HepG2 (cell line): ENCODE results near the gene SIK1. TPM values are rescaled to one million over a fixed set of nuclear protein-coding genes. Genes with fewer than 3 reads are reported as not detected.
"Not testable (repeated sequence)": the region's sequence is repeated elsewhere in the genome, so short reads cannot be mapped to it uniquely, and the experiment has no call there.

Source experiments
- ATAC-seq: fragments of 200-7000 bp; cut with Tn5 transposase; 3 replicates; pipeline ENCODE4 v1.9.1; 2020; ENCODE audit warnings: mild to moderate bottlenecking, moderate library complexity
- Bru-seq: library from RNA; stranded (reverse); fragments of 400-500 nt; gene quantifications from one replicate; lab custom pipeline; 2021; lab: Mats Ljungman, UMichigan
- BruChase-seq, 2 experiments: library from RNA; stranded (reverse); fragments of 400-500 nt; gene quantifications; one replicate each; lab custom pipeline; 2021; lab: Mats Ljungman, UMichigan
- BruUV-seq: library from RNA; stranded (reverse); fragments of 400-500 nt; replicated peaks from 2 replicates; lab custom pipeline; 2021; lab: Mats Ljungman, UMichigan
- CTCF ChIA-PET: fragments of 300-600 bp; formaldehyde crosslinking; extraction: SDS; loops from one replicate; lab custom pipeline; 2021; ENCODE audit warnings: low total read pairs, inconsistent platforms, low intra/inter-chr PET ratio; lab: Yijun Ruan, JAX
- POLR2A ChIA-PET: fragments of 350-600 bp; sonication (Branson Sonifier 250); formaldehyde crosslinking; loops from one replicate; lab custom pipeline; 2020; ENCODE audit warnings: antibody characterized with exemption, inconsistent platforms; lab: Yijun Ruan, JAX
- DNase-seq: peaks from one replicate; pipeline ENCODE4 v3.0.0-alpha.2; 2015; ENCODE audit warnings: low spot score
- FAIRE-seq: peaks from 3 replicates; lab custom pipeline; 2011; peaks lifted over from hg19 to GRCh38; lab: Jason Lieb, UNC
- H2AFZ ChIP-seq: one replicate; pipeline ENCODE4 v1.6.1; 2011; ENCODE audit warnings: low read length, inconsistent platforms
- H3K27ac ChIP-seq: fragments of 300-600 bp; 3 replicates; pipeline ENCODE4 v1.8.0; 2011; ENCODE audit warnings: mixed run types, mild to moderate bottlenecking, mixed read lengths, low read length, inconsistent platforms; ENCODE audit not compliant: insufficient read depth; ENCODE audit errors: extremely low read length
- H3K27me3 ChIP-seq, 2 experiments: fragments of 200-600 bp in 1 of 2; 2 replicates in 1 of 2; 3 replicates in 1 of 2; pipeline versions ENCODE4 v1.6.0 to v1.8.0; 2011; ENCODE audit warnings: low read length in 2 of 2, mild to moderate bottlenecking in 2 of 2, moderate library complexity in 2 of 2, inconsistent platforms in 1 of 2; ENCODE audit not compliant: insufficient read depth in 2 of 2, control insufficient read depth in 1 of 2
- H3K36me3 ChIP-seq, 2 experiments: fragments of 200-600 bp in 1 of 2; replicated peaks in 1 of 2; 2 replicates in 1 of 2; 3 replicates in 1 of 2; pipeline versions ENCODE4 v1.5.1 to v1.8.0; 2011; ENCODE audit warnings: low read length in 2 of 2, inconsistent platforms in 1 of 2; ENCODE audit not compliant: insufficient read depth in 2 of 2, control insufficient read depth in 1 of 2
- H3K4me1 ChIP-seq: 2 replicates; pipeline ENCODE4 v1.5.1; 2012; ENCODE audit warnings: low read length, inconsistent platforms; ENCODE audit not compliant: insufficient read depth
- H3K4me2 ChIP-seq: 2 replicates; pipeline ENCODE4 v1.6.0; 2011; ENCODE audit warnings: low read depth, low read length, inconsistent platforms
- H3K4me3 ChIP-seq, 3 experiments: fragments of 200-600 bp in 1 of 3; sonication (generic), shearing (Covaris generic) in 1 of 3; replicated peaks in 1 of 3; 2 replicates each; pipeline ENCODE4 v1.5.1; 2011 to 2016; ENCODE audit warnings: low read length in 3 of 3, inconsistent platforms in 2 of 3, low read depth in 2 of 3, mild to moderate bottlenecking in 2 of 3, control low read depth in 1 of 3, mixed read lengths in 1 of 3; ENCODE audit not compliant: insufficient read depth in 1 of 3
- H3K79me2 ChIP-seq: one replicate; pipeline ENCODE4 v1.6.1; 2011; ENCODE audit warnings: low read length, inconsistent platforms; ENCODE audit not compliant: insufficient read depth
- H3K9ac ChIP-seq: 2 replicates; pipeline ENCODE4 v1.6.0; 2011; ENCODE audit warnings: mild to moderate bottlenecking, low read depth, low read length, inconsistent platforms; ENCODE audit not compliant: insufficient read depth
- H3K9me3 ChIP-seq: 2 replicates; pipeline ENCODE4 v1.5.1; 2012; ENCODE audit warnings: mild to moderate bottlenecking, low read length
- H4K20me1 ChIP-seq: 2 replicates; pipeline ENCODE4 v1.6.0; 2011; ENCODE audit warnings: inconsistent platforms, mild to moderate bottlenecking, low read length, moderate library complexity; ENCODE audit not compliant: insufficient read depth
- WGBS: methylation state at CpG from one replicate; pipeline ENCODE4 v1.1.6; 2017; ENCODE audit warnings: low lambda C conversion rate; 5-methylcytosine and 5-hydroxymethylcytosine counted together
- in situ Hi-C: cut with HindIII; loops from 2 replicates; pipeline ENCODE4 v1.10.0; 2017; ENCODE audit warnings: low pct_unique_long_range_greater_than_20kb; ENCODE audit not compliant: extremely low pct_ligation_motif_present
- intact Hi-C: fragments of 100-400 bp; cut with micrococcal nuclease; formaldehyde crosslinking; loops from one replicate; pipeline ENCODE4 v1.10.0; 2022; ENCODE audit not compliant: unreplicated experiment
- long read RNA-seq, 2 experiments: library from RNA in 1 of 2; library from polyadenylated mRNA in 1 of 2; stranded (forward) in 1 of 2; unstranded in 1 of 2; transcript quantifications; one replicate each; pipeline ENCODE4 v2.0.0, GENCODE V29; 2019 to 2022
- polyA minus RNA-seq, 3 experiments: library from RNA; depleted of rRNA, polyadenylated mRNA; stranded (reverse); fragments of >200 nt; gene quantifications; 2 replicates each; pipeline ENCODE4 v1.2.3, GENCODE V29; 2011; ENCODE audit warnings: low replicate concordance in 1 of 3
- polyA plus RNA-seq, 8 experiments: library from polyadenylated mRNA; depleted of rRNA in 3 of 8; stranded (reverse) in 7 of 8; unstranded in 1 of 8; fragments of >200 nt; fragmentation: Illumina TruSeq in 4 of 8; extraction: Trizol in 4 of 8; gene quantifications; 2 replicates each; pipeline versions ENCODE4 v1.2.1 to v1.2.3, GENCODE V29; 2011 to 2016; ENCODE audit warnings: low read depth in 4 of 8, missing spikeins in 1 of 8, mixed read lengths in 1 of 8; ENCODE audit not compliant: insufficient read depth in 1 of 8
- total RNA-seq, 5 experiments: library from RNA; depleted of rRNA; stranded (reverse); fragments of >200 nt; fragmentation: Illumina TruSeq; extraction: Trizol; gene quantifications; 2 replicates each; pipeline ENCODE4 v1.2.3, GENCODE V29; 2016; ENCODE audit warnings: low read depth in 1 of 5

SIK1 gene
- 4.5 and 5.2 TPM in 2 replicates for total RNA-seq (2016; rRNA removed; fragmentation: Illumina TruSeq; extraction: Trizol)
- total RNA-seq (2016; cell fraction: cytosol; rRNA removed; fragmentation: Illumina TruSeq; extraction: Trizol; ENCODE audit: low read depth), result 0.71 and 1.2 TPM in 2 replicates
- total RNA-seq (2016; cell fraction: insoluble cytoplasmic fraction; rRNA removed; fragmentation: Illumina TruSeq; extraction: Trizol), result 2.8 and 6.2 TPM in 2 replicates
- total RNA-seq (2016; cell fraction: membrane; rRNA removed; fragmentation: Illumina TruSeq; extraction: Trizol), result 1.0 and 1.7 TPM in 2 replicates
- 8.3 and 8.9 TPM in 2 replicates for total RNA-seq (2016; cell fraction: nucleus; rRNA removed; fragmentation: Illumina TruSeq; extraction: Trizol)
- 11.8 and 14.5 TPM in 2 replicates for polyA plus RNA-seq (2011; rRNA removed)
- 2.2 and 3.7 TPM in 2 replicates for polyA plus RNA-seq (2011; cell fraction: cytosol; rRNA removed)
- polyA plus RNA-seq (2011; cell fraction: nucleus; rRNA removed), result 16.5 and 19.0 TPM in 2 replicates
- 13.7 and 16.8 TPM in 2 replicates for polyA plus RNA-seq (2012)
- 0.21 and 0.24 TPM in 2 replicates for polyA plus RNA-seq (2016; cell fraction: cytosol; fragmentation: Illumina TruSeq; extraction: Trizol; ENCODE audit: low read depth)
- 1.5 and 2.8 TPM in 2 replicates for polyA plus RNA-seq (2016; cell fraction: insoluble cytoplasmic fraction; fragmentation: Illumina TruSeq; extraction: Trizol; ENCODE audit: low read depth)
- polyA plus RNA-seq (2016; cell fraction: membrane; fragmentation: Illumina TruSeq; extraction: Trizol; ENCODE audit: low read depth), result 0.62 and 0.91 TPM in 2 replicates
- 20.9 and 35.5 TPM in 2 replicates for polyA plus RNA-seq (2016; cell fraction: nucleus; fragmentation: Illumina TruSeq; extraction: Trizol; ENCODE audit: insufficient read depth, low read depth)
- polyA minus RNA-seq (2011; rRNA and poly(A)+ RNA removed; ENCODE audit: low replicate concordance), result 12.8 and 71.6 TPM in 2 replicates
- 14.9 and 19.3 TPM in 2 replicates for polyA minus RNA-seq (2011; cell fraction: cytosol; rRNA and poly(A)+ RNA removed)
- polyA minus RNA-seq (2011; cell fraction: nucleus; rRNA and poly(A)+ RNA removed), result 15.5 and 29.5 TPM in 2 replicates
- Bru-seq, nascent RNA, result percentile 46 among the genes with signal in this experiment
- BruChase-seq, experiment 1, labeled RNA remaining after a 6-hour chase, result percentile 57 among the genes with signal in this experiment
- percentile 58 among the genes with signal in this experiment for BruChase-seq, experiment 2, labeled RNA remaining after a 2-hour chase
- long read RNA-seq, experiment 1, partial matches to known transcripts, result 0 of 1 reads
- long read RNA-seq, experiment 1, other reads (novel, unspliced or antisense), result 1 of 1 reads
- long read RNA-seq, experiment 2, full-length matches to known transcripts, result 1 of 2 reads
- long read RNA-seq, experiment 2, partial matches to known transcripts, result 1 of 2 reads
- long read RNA-seq, experiment 2, other reads (novel, unspliced or antisense), result 0 of 2 reads

DNA sequence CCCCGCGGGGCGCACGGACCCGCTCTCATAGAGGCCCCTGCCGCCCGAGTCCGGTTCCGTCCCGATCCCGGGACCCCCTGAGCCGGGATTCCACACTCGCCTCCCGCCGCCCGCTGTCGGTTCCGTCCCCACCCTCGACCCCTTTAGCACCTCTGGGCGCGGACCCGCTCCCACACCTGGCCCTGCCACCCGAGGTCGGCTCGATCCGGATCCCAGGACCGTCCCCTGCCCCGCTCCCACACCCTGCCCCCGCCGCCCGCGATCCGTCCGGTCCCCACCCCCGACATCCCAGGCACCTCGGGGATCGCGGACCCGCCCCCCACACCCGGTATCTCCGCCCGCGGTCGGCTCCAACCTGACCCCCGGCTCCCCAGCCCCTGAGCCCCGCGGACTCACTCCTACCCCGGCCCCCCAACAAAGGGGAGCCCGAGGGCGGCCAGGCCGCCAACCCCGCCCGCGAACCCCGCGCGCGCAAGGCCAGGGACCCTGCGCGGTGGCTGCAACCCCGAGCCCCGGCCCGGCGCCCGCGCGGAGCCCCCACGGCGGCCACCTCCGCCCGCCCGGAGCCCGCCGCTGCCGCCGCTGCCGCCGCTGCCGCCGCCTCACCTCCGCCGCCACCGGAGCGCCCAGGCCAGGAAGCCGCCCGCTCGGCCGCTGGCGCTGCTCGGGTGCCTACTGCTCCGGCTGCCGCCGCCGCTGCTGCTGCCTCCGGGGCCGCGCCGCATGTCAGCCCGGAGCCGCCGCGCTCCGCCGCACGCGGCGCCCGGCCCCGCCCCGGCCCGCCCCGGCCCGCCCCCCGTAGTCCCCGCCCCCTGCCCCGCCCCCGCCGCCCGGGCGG, at the start of gene SIK1:
TSS of gene SIK1 (minus strand) at position 728 of the 838 bp plus-strand sequence. CDS start 953 bp downstream, outside the sequence.
- H2AFZ ChIP-seq, FAIRE-seq, CTCF ChIA-PET, H3K27me3 ChIP-seq, H3K9ac ChIP-seq, H4K20me1 ChIP-seq, H3K4me2 ChIP-seq, in situ Hi-C loops, DNase-seq, H3K36me3 ChIP-seq, H3K4me1 ChIP-seq, POLR2A ChIA-PET, intact Hi-C loops, H3K9me3 ChIP-seq, H3K27ac ChIP-seq, H3K79me2 ChIP-seq, BruUV-seq, H3K4me3 ChIP-seq: not testable (repeated sequence)
- ATAC-seq, result peak; percentile 58
- no CpG with 5 or more reads among the region's 120 CpGs for WGBS

DNA sequence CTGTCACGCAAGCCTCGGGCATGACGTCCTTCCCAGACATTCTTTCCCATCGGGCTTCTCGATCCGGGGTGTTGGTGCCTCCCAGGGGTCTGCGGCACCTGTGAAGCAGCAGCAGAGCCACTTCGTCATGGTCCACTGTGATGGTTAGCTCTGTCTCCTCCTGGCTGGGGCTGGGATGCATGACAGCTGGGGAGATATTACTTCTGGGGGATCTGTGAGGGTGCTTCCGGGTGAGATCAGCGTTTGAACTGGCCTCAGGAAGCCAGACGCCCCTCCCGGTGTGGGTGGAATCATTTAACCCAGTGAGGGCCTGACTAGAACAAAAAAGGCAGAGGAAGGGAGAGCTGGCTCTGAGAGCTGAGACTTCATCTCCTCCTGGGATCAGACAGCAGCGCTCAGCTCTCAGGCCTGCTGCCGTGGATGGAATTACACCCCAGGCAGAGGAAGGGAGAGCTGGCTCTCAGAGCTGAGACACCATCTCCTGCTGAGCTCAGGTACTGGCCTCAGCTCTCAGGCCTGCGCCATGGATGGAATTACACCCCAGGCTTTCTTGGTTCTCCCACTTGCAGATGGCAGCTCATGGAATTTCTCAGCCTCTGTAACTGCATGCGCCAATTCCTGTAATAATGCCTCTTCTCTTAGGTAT, 44.8 kb upstream of the SIK1 start:
- H2AFZ ChIP-seq, H3K27me3 ChIP-seq, POLR2A ChIA-PET, H3K36me3 ChIP-seq, FAIRE-seq, CTCF ChIA-PET, H3K27ac ChIP-seq, BruUV-seq, H3K79me2 ChIP-seq, H4K20me1 ChIP-seq, DNase-seq, H3K4me2 ChIP-seq, in situ Hi-C loops, H3K4me1 ChIP-seq, H3K9ac ChIP-seq, intact Hi-C loops, H3K4me3 ChIP-seq, H3K9me3 ChIP-seq, ATAC-seq: not testable (repeated sequence)
- WGBS, result no CpG with 5 or more reads among the region's 16 CpGs

DNA sequence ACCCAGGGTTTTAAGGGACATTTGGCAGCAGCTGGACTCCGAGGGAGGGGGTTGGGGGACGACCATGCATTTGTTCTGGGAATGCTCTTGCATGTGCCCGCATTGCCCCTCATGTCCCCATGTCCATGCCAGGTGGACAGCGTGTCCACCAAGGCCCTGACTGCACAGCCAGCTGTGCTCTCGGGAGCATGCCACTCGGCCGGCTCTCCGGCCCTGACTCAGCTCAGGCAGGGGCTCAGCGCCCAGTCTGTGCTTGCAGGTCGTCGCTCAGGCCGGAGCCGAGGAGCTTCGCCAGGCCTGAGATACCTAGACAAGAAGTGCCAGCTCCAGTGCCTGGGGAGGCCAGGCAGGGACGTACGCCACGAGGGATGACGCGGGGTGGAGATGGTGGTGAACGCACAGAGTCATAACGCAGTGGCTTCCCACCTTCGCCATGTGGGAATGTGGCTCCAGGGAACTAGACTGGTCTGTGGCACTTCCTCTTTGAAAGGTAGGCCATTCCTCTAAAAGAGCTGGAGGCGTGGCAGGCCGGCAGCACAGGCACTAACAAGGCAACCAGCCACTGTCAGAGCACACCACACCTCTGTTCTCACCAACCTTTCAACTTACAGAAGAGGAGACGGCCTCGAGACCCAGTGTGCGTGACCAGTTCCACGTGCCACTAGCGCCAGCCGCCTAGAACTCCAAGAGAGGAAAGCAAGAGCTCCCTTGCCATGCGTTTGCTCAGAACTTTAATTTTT, 43.0 kb upstream of the SIK1 start:
- POLR2A ChIA-PET, H3K79me2 ChIP-seq, BruUV-seq, H3K4me1 ChIP-seq, H3K27me3 ChIP-seq, H3K27ac ChIP-seq, FAIRE-seq, in situ Hi-C loops, H3K36me3 ChIP-seq, H2AFZ ChIP-seq, H3K4me2 ChIP-seq, CTCF ChIA-PET, ATAC-seq, DNase-seq, H3K4me3 ChIP-seq, H3K9me3 ChIP-seq, H3K9ac ChIP-seq, intact Hi-C loops, H4K20me1 ChIP-seq: not testable (repeated sequence)
- no CpG with 5 or more reads among the region's 31 CpGs for WGBS
